Keratinocyte (primary cell): ENCODE data around the gene TMEM240. TPM values are rescaled to one million over a fixed set of nuclear protein-coding genes. Genes with fewer than 3 reads are reported as not detected.

ENCODE experiments used
- DNase-seq: peaks from one replicate; pipeline ENCODE4 v3.0.0-alpha.2; 2011; ENCODE audit warnings: low read depth, missing footprints, low spot score
- FAIRE-seq: peaks from 2 replicates; lab custom pipeline; 2011; peaks lifted over from hg19 to GRCh38; lab: Jason Lieb, UNC
- H2AFZ ChIP-seq: 2 replicates; pipeline ENCODE4 v1.6.0; 2012; ENCODE audit warnings: low read length, control low read depth, inconsistent platforms; ENCODE audit not compliant: control insufficient read depth
- H3K27ac ChIP-seq: 2 replicates; pipeline ENCODE4 v1.5.1; 2011; ENCODE audit warnings: low read length; ENCODE audit not compliant: control insufficient read depth, insufficient read depth
- H3K27me3 ChIP-seq: 3 replicates; pipeline ENCODE4 v1.6.0; 2011; ENCODE audit warnings: low read length; ENCODE audit not compliant: control insufficient read depth, insufficient read depth; ENCODE audit errors: extremely low read depth
- H3K36me3 ChIP-seq, 2 experiments: 2 replicates in 1 of 2; 3 replicates in 1 of 2; pipeline ENCODE4 v1.5.1; 2011; ENCODE audit warnings: low read length in 2 of 2, mild to moderate bottlenecking in 1 of 2; ENCODE audit not compliant: control insufficient read depth in 2 of 2, insufficient read depth in 2 of 2; ENCODE audit errors: extremely low read depth in 1 of 2
- H3K4me1 ChIP-seq: 3 replicates; pipeline ENCODE4 v1.5.1; 2011; ENCODE audit warnings: low read length; ENCODE audit not compliant: control insufficient read depth, insufficient read depth; ENCODE audit errors: extremely low read depth
- H3K4me2 ChIP-seq: 3 replicates; pipeline ENCODE4 v1.6.0; 2011; ENCODE audit warnings: low read depth, low read length; ENCODE audit not compliant: control insufficient read depth, insufficient read depth; ENCODE audit errors: extremely low read depth
- H3K4me3 ChIP-seq, 3 experiments: fragments of 200-600 bp in 1 of 3; sonication (generic) in 1 of 3; 2 replicates in 2 of 3; 3 replicates in 1 of 3; pipeline ENCODE4 v1.5.1; 2011 to 2016; ENCODE audit warnings: low read length in 3 of 3, mild to moderate bottlenecking in 3 of 3, control low read depth in 2 of 3, inconsistent platforms in 1 of 3, low read depth in 1 of 3, mixed read lengths in 1 of 3, mixed run types in 1 of 3, moderate library complexity in 1 of 3; ENCODE audit not compliant: control insufficient read depth in 2 of 3, insufficient read depth in 2 of 3; ENCODE audit errors: extremely low read depth in 1 of 3
- H3K79me2 ChIP-seq: 2 replicates; pipeline ENCODE4 v1.6.0; 2012; ENCODE audit warnings: low read length; ENCODE audit not compliant: control insufficient read depth, insufficient read depth
- H3K9ac ChIP-seq: 3 replicates; pipeline ENCODE4 v1.6.0; 2011; ENCODE audit warnings: low read length; ENCODE audit not compliant: control insufficient read depth, insufficient read depth; ENCODE audit errors: extremely low read depth
- H3K9me1 ChIP-seq: 3 replicates; pipeline ENCODE4 v1.6.0; 2011; ENCODE audit warnings: low read length; ENCODE audit not compliant: control insufficient read depth, insufficient read depth; ENCODE audit errors: extremely low read depth
- H3K9me3 ChIP-seq: 2 replicates; pipeline ENCODE4 v1.5.1; 2012; ENCODE audit warnings: low read depth, low read length; ENCODE audit not compliant: control insufficient read depth
- H4K20me1 ChIP-seq: 3 replicates; pipeline ENCODE4 v1.6.0; 2011; ENCODE audit warnings: low read length; ENCODE audit not compliant: control insufficient read depth, insufficient read depth; ENCODE audit errors: extremely low read depth
- EZH2 ChIP-seq: IDR thresholded peaks from one replicate; pipeline ENCODE4 v1.6.1; 2012; ENCODE audit warnings: inconsistent platforms, mild to moderate bottlenecking, low read length, moderate library complexity
- dilution Hi-C: fragments of 300-500 bp; cut with MboI; formaldehyde crosslinking; loops from one replicate; pipeline ENCODE4 v1.7.0; 2020; ENCODE audit warnings: low sequenced_read_pairs; ENCODE audit not compliant: extremely low pct_ligation_motif_present
- polyA plus RNA-seq, 5 experiments: library from polyadenylated mRNA; depleted of rRNA in 3 of 5; stranded (reverse) in 3 of 5; stranded (forward) in 1 of 5; unstranded in 1 of 5; fragments of >200 nt; gene quantifications; 1 replicate in 1 of 5; 2 replicates in 3 of 5; 3 replicates in 1 of 5; pipeline versions ENCODE4 v1.2.1 to v1.2.3, GENCODE V29; 2011 to 2012; ENCODE audit warnings: missing spikeins in 2 of 5, low read depth in 1 of 5, low replicate concordance in 1 of 5
- TF ChIP-seq, protein P1 (sequence below), 3 experiments: IDR thresholded peaks in 1 of 3; conservative IDR thresholded peaks in 1 of 3; optimal IDR thresholded peaks in 1 of 3; 2 replicates in 2 of 3; 3 replicates in 1 of 3; pipeline versions ENCODE3 to v1.5.1; 2011; ENCODE audit warnings: low read length in 3 of 3, mild to moderate bottlenecking in 3 of 3, moderate library complexity in 2 of 3, control low read depth in 1 of 3, inconsistent platforms in 1 of 3; ENCODE audit not compliant: insufficient read depth in 2 of 3; ENCODE audit errors: extremely low read depth in 1 of 3

TMEM240 gene
- polyA plus RNA-seq, 1 donor (not counting 4 experiments of a cell fraction or from before 2014, with no cell fraction given), result 0.12 TPM

DNA sequence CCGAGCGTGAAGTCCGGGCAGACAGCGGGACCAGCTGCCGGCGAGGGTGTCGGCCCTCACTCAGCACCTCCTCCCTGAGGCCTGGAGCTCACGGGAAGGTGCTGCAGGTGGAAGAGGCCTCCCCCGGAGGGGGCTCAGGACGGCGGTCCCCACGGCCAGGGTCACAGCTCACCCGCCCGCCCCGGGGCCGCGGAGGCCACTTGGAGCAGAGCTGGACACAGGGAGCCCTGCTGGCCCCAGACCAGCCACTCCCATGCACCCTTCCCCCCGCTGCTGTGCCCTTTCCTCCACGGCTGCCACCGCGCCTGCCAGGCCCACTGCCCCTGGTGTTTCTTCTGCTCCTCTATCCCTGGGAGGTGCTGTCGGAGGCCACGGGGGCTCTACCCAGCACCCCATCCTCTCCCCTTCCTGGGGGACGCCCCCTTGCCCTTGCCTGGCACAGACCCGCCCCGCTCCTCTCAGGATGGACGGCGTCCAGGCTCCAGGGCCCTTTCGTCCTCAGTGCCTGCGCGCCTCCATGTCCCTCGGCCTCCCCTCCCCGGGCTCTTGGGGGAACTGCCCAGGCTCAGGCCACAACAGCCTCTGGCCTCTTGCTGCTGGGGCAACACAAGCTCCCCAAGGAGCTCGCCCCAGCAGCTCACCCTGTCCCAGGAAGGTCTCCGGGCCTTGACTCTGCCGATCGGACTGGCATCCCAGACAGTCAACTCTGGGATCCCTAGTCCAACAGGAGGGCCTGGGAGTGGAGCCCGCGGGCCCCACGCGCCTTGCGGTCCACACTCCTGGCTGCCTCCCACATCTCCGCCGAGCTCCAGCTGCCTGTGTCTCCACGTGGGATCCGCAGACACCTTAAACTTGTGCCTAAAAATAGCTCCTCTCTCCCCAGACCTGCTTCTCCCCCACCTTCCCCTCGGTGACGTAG is 4.1 kb downstream of the TMEM240 start:
- no peak overlapping the region for H3K4me3 ChIP-seq
- no peak overlapping the region for H3K4me2 ChIP-seq
- no peaks in the 10 kb centered on the region for H3K27me3 ChIP-seq
- no peaks in the 10 kb centered on the region for H3K9me3 ChIP-seq
- TF ChIP-seq, protein P1, sequence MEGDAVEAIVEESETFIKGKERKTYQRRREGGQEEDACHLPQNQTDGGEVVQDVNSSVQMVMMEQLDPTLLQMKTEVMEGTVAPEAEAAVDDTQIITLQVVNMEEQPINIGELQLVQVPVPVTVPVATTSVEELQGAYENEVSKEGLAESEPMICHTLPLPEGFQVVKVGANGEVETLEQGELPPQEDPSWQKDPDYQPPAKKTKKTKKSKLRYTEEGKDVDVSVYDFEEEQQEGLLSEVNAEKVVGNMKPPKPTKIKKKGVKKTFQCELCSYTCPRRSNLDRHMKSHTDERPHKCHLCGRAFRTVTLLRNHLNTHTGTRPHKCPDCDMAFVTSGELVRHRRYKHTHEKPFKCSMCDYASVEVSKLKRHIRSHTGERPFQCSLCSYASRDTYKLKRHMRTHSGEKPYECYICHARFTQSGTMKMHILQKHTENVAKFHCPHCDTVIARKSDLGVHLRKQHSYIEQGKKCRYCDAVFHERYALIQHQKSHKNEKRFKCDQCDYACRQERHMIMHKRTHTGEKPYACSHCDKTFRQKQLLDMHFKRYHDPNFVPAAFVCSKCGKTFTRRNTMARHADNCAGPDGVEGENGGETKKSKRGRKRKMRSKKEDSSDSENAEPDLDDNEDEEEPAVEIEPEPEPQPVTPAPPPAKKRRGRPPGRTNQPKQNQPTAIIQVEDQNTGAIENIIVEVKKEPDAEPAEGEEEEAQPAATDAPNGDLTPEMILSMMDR (optimal IDR thresholded peaks at IDR 0.05 in 1 of 3, IDR thresholded peaks at IDR 0.05 in 1 of 3, conservative IDR thresholded peaks at IDR 0.05 in 1 of 3; ENCODE audit: extremely low read depth in 1 of 3, insufficient read depth in 2 of 3, low read length in 3 of 3), result no peak
- TF ChIP-seq EZH2, result no peak
- DNase-seq (no peak), FAIRE-seq (no peak)
- no peak overlapping the region for H3K9ac ChIP-seq
- H3K36me3 ChIP-seq, result peaks cover 3% of the 10 kb centered on the region in 2 experiments
- H2AFZ ChIP-seq, result no peak overlapping the region
- no peaks in the 10 kb centered on the region for H4K20me1 ChIP-seq
- H3K79me2 ChIP-seq, result no peaks in the 10 kb centered on the region
- H3K4me1 ChIP-seq, result no peaks in the 10 kb centered on the region
- dilution Hi-C loops, result no loop called here
- no peaks in the 10 kb centered on the region for H3K9me1 ChIP-seq
- H3K27ac ChIP-seq, result no peak overlapping the region

- H4K20me1 ChIP-seq, result no peaks in the 10 kb centered on the region
- no peak for TF ChIP-seq EZH2
- TF ChIP-seq, protein P1 (optimal IDR thresholded peaks at IDR 0.05 in 1 of 3, IDR thresholded peaks at IDR 0.05 in 1 of 3, conservative IDR thresholded peaks at IDR 0.05 in 1 of 3; ENCODE audit: extremely low read depth in 1 of 3, insufficient read depth in 2 of 3, low read length in 3 of 3), result no peak
- H3K9ac ChIP-seq, result no peak overlapping the region
- no peaks in the 10 kb centered on the region for H3K27me3 ChIP-seq
- no peaks in the 10 kb centered on the region for H3K79me2 ChIP-seq
- no peaks in the 10 kb centered on the region for H3K9me1 ChIP-seq
- H2AFZ ChIP-seq, result no peak overlapping the region
- no peaks in the 10 kb centered on the region for H3K9me3 ChIP-seq
- H3K4me3 ChIP-seq, result no peak overlapping the region
- no peak for FAIRE-seq
- no peak overlapping the region for H3K27ac ChIP-seq
- H3K36me3 ChIP-seq, result peaks cover 0 to 1% of the 10 kb centered on the region in 2 experiments
- H3K4me1 ChIP-seq, result no peaks in the 10 kb centered on the region
- DNase-seq, result no peak
- H3K4me2 ChIP-seq, result no peak overlapping the region
- dilution Hi-C loops, result no loop called here
Measured at GRCh38 chr1:1535201-1536018, 5.0 kb downstream of the TMEM240 start.
